NT2/D1 (cell line): Measurements from ENCODE around the gene COX7A2.

Experiments used
- DNase-seq: peaks from one replicate; pipeline ENCODE4 v3.0.0-alpha.2; 2011; ENCODE audit warnings: low read depth, low spot score
- H3K27me3 ChIP-seq: 2 replicates; pipeline ENCODE4 v1.6.0; 2011; ENCODE audit warnings: mild to moderate bottlenecking; ENCODE audit not compliant: insufficient read length, insufficient read depth
- H3K36me3 ChIP-seq: 2 replicates; pipeline ENCODE4 v1.6.1; 2011; ENCODE audit warnings: mild to moderate bottlenecking, low read length, mixed read lengths; ENCODE audit not compliant: insufficient read depth, insufficient read length
- H3K4me1 ChIP-seq: 2 replicates; pipeline ENCODE4 v1.5.1; 2011; ENCODE audit not compliant: insufficient read depth, insufficient read length
- H3K4me3 ChIP-seq: 2 replicates; pipeline ENCODE4 v1.5.1; 2011; ENCODE audit warnings: low read depth; ENCODE audit not compliant: insufficient read length
- H3K9ac ChIP-seq: 2 replicates; pipeline ENCODE4 v1.6.0; 2011; ENCODE audit warnings: low read depth; ENCODE audit not compliant: insufficient read length
- H3K9me3 ChIP-seq: 2 replicates; pipeline ENCODE4 v1.5.1; 2011; ENCODE audit warnings: mild to moderate bottlenecking, low read length; ENCODE audit not compliant: insufficient read depth
- SUZ12 ChIP-seq: IDR thresholded peaks from 2 replicates; pipeline ENCODE4 v1.6.1; 2011; ENCODE audit not compliant: insufficient read length, insufficient read depth; ENCODE audit errors: extremely low read depth
- YY1 ChIP-seq: IDR thresholded peaks from 2 replicates; pipeline ENCODE4 v1.6.1; 2011; ENCODE audit not compliant: insufficient read length, insufficient read depth
- ZNF274 ChIP-seq: IDR thresholded peaks from 2 replicates; pipeline ENCODE4 v1.6.1; 2011; ENCODE audit warnings: mild to moderate bottlenecking, low read depth, low read length

COX7A2 gene

GRCh38 chr6:75202676-75203131 is 40.9 kb downstream of the COX7A2 start:
- TF ChIP-seq SUZ12 (peak; percentile 37), YY1 (no peak), ZNF274 (no peak)
- Histone ChIP-seq H3K9ac (no peak overlapping the region), H3K36me3 (no peaks in the 10 kb centered on the region), H3K9me3 (no peaks in the 10 kb centered on the region), H3K4me1 (no peaks in the 10 kb centered on the region), H3K4me3 (peak overlapping the region; percentile 53), H3K27me3 (peaks cover 68% of the 10 kb centered on the region)
- no peak for DNase-seq

- peaks cover 62% of the 10 kb centered on the region for H3K27me3 ChIP-seq
Observed at GRCh38 chr6:75201901-75202672, 41.5 kb downstream of the COX7A2 start.

DNA sequence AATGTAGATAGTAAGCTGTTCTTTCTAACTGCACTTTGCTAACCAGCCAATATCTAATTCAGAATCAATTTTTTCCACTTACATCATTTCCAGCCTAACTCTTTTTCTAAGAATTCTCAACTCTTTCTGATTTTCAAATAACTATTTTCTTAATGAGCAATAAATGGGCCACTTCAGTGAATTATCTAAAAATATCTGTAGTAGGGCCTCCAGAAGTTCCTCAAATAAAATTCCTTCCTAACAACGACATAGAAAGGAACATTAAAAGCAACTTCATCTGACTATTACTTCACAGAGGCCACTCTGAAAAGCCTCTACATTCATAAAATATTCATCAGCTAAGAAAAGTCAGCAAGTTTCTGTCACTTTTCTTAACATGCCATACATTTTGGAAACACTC is 42.6 kb downstream of the COX7A2 start:
- peaks cover 51% of the 10 kb centered on the region for H3K27me3 ChIP-seq
- no peak for DNase-seq

More at GRCh38 chr6:75201901-75202672, 41.5 kb downstream of the COX7A2 start:
- H3K9me3 ChIP-seq = no peaks in the 10 kb centered on the region
- H3K36me3 ChIP-seq = no peaks in the 10 kb centered on the region
- peak overlapping the region; percentile 53 for H3K4me3 ChIP-seq
- H3K9ac ChIP-seq = peak overlapping the region; percentile 70
- peak; percentile 71 for TF ChIP-seq SUZ12
- TF ChIP-seq ZNF274 = no peak
- H3K4me1 ChIP-seq = no peaks in the 10 kb centered on the region
- no peak for DNase-seq

DNA sequence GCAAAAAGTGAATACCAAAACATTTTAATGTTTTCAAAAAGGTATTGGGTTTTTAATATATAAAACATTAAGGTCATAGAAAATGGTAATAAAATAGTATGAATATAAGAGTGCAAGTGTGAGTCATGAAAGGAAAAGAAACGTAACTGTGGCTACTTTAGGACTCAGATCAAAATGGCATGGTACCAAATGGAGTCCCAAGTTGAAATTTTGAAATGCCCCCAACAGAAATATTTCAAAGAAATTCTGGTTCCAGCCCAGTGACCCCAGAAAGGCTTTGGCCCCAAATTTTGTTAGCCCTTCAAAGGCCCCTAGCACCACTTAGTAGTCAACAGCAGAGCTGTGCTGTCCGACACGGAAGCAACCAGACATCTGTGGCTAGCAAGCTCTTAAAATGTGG is 43.7 kb downstream of the COX7A2 start:
- Histone ChIP-seq H3K27me3 (peaks cover 40% of the 10 kb centered on the region), H3K4me1 (no peaks in the 10 kb centered on the region), H3K9ac (no peak overlapping the region), H3K4me3 (no peak overlapping the region), H3K9me3 (no peaks in the 10 kb centered on the region), H3K36me3 (no peaks in the 10 kb centered on the region)
- no peak for DNase-seq
- TF ChIP-seq ZNF274 = no peak
- no peak for TF ChIP-seq YY1
- TF ChIP-seq SUZ12 = no peak

More for the DNA sequence above, 42.6 kb downstream of the COX7A2 start:
- no peaks in the 10 kb centered on the region for H3K9me3 ChIP-seq
- no peaks in the 10 kb centered on the region for H3K36me3 ChIP-seq
- H3K4me1 ChIP-seq = no peaks in the 10 kb centered on the region
- H3K9ac ChIP-seq = no peak overlapping the region
- no peak overlapping the region for H3K4me3 ChIP-seq
- TF ChIP-seq YY1 (no peak), SUZ12 (no peak), ZNF274 (no peak)

DNA sequence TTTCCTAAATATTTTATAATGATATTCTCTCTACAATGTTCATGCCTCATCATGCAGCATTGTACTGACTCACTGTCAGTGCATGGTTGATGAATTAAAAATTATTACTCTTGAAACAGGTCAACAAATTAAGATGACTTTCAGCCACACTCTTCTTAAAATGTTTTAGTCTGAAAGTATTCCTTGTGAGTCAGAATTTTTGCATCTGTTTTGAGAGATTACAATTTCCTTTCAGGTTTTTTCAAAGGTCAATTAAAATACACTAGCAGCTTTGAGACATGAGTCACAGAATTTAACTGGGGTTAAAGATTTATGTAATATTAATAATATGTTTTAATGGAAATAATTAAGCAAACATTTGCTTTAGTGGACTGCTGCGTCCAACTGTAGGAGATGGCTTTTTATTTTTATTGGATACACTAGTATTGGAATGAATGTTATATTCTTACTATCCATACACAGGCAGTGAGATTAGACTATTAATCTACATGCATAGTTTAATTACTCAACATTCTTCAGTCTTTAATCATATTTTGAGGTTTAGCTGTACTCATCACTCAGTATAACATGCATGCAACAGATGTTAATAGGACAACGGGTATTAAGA is 47.4 kb downstream of the COX7A2 start:
- H3K4me1 ChIP-seq = no peaks in the 10 kb centered on the region
- H3K9ac ChIP-seq = no peak overlapping the region
- H3K9me3 ChIP-seq = no peaks in the 10 kb centered on the region
- TF ChIP-seq ZNF274 = no peak
- no peak for TF ChIP-seq SUZ12
- TF ChIP-seq YY1 = no peak
- DNase-seq = no peak
- H3K36me3 ChIP-seq = no peaks in the 10 kb centered on the region
- H3K27me3 ChIP-seq = peaks cover 3% of the 10 kb centered on the region
- no peak overlapping the region for H3K4me3 ChIP-seq

DNA sequence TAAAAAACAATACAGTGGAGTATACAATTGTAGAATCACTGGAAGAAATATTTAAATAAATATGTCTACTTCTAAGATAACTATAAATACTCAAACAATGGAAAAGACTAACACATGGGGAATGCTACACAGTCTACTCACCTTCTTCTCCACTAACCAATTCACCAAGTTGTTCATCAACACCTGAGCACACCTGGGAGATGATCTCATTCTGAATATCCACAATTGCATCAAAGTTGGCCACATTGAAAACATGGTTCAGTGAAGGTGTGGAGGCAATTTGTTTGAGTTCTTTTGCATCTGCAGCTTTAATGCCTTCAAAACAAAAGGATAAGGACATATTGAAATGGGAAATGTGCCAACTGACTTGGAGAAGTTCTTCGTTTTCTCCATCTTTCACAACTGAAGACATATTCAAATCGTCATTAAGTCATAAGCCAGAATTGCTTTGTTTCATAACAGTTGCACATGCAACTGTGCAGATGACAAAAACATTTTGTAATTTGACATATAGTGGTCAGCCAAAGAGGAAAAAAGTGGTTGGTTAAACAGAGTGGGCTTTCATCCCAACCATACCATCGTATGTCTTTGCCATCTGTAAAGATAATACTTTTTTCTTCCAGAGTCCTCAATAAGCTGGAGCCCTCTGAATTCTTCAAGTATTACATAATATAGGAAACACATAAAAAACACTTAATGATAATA is 55.2 kb downstream of the COX7A2 start:
- no peaks in the 10 kb centered on the region for H3K4me1 ChIP-seq
- H3K27me3 ChIP-seq = no peaks in the 10 kb centered on the region
- peaks cover 12% of the 10 kb centered on the region for H3K36me3 ChIP-seq
- TF ChIP-seq SUZ12 (no peak), YY1 (no peak), ZNF274 (no peak)
- H3K4me3 ChIP-seq = no peak overlapping the region
- H3K9me3 ChIP-seq = no peaks in the 10 kb centered on the region
- no peak for DNase-seq
- H3K9ac ChIP-seq = no peak overlapping the region
